ENCODE measurements around the gene HCN2. TPM values are rescaled to one million over a fixed set of nuclear protein-coding genes. Genes with fewer than 3 reads are reported as not detected.
"Not testable (repeated sequence)": the region's sequence is repeated elsewhere in the genome, so short reads cannot be mapped to it uniquely, and the experiment has no call there.

The HCN2 gene
- polyA plus RNA-seq, 1 experiment = 1.5 TPM

DNA sequence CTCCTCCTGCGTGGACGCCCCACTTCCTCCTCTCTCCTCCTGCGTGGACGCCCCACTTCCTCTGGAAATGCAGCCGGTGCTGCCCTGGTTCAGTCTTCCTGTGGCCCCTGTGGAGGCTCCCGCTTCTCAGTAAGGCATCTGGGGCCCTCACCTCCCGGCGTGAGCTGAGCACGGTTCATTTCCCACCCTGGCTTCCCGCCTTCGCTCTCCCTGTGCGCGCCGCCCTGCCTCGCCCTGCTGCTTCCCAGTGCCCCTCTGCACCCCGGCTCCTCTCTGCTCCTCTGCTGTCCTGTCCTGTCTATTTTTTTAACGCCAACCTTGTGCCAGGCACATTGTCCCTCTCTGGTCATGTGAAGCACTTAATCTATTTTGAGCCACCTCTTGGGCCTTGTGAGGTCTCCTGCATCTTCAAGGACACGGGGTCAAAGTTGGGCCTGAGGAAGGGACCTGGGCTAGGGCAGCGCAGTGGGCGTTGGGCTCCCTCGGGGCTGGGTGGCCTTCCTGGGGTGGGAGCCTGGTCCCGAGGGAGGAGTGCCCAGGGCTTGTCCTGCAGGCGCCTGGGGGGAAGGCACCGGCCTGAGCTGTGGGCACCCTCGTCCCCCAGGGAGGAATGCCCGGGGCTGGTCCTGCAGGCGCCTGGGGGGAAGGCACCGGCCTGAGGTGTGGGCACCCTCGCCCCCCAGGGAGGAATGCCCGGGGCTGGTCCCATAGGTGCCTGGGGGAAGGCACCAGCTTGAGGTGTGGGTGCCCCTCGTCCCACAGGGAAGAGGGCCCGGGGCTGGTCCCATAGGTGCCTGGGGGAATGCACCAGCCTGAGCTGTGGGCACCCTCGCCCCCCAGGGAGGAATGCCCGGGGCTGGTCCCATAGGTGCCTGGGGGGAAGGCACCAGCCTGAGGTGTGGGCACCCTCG is 13.0 kb downstream of the HCN2 start:
- TF ChIP-seq, protein P1, sequence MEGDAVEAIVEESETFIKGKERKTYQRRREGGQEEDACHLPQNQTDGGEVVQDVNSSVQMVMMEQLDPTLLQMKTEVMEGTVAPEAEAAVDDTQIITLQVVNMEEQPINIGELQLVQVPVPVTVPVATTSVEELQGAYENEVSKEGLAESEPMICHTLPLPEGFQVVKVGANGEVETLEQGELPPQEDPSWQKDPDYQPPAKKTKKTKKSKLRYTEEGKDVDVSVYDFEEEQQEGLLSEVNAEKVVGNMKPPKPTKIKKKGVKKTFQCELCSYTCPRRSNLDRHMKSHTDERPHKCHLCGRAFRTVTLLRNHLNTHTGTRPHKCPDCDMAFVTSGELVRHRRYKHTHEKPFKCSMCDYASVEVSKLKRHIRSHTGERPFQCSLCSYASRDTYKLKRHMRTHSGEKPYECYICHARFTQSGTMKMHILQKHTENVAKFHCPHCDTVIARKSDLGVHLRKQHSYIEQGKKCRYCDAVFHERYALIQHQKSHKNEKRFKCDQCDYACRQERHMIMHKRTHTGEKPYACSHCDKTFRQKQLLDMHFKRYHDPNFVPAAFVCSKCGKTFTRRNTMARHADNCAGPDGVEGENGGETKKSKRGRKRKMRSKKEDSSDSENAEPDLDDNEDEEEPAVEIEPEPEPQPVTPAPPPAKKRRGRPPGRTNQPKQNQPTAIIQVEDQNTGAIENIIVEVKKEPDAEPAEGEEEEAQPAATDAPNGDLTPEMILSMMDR (IDR thresholded peaks at IDR 0.05; ENCODE audit: insufficient read depth, low read depth, low read length) = no peak

DNA sequence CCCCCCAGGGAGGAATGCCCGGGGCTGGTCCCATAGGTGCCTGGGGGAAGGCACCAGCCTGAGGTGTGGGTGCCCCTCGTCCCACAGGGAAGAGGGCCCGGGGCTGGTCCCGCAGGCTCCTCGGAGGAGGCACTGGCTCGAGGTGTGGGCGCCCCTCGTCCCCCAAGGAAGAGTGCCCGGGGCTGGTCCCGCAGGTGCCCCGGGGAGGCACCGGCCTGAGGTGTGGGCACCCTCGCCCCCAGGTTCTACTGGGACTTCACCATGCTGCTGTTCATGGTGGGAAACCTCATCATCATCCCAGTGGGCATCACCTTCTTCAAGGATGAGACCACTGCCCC is 13.6 kb downstream of the HCN2 start:
- H3K36me3 ChIP-seq (ENCODE audit: control insufficient read depth, insufficient read depth, low read length); H3K27me3 ChIP-seq (ENCODE audit: control insufficient read depth, insufficient read depth, low read length); POLR2A ChIA-PET; CTCF ChIA-PET; H3K4me3 ChIP-seq (ENCODE audit: low read depth, low read length); DNase-seq (ENCODE audit: low read depth): not testable (repeated sequence)

More for the DNA sequence above, 13.0 kb downstream of the HCN2 start:
- ChIA-PET POLR2A (no interaction called here), CTCF (no interaction called here)
- Histone ChIP-seq H3K27me3 (ENCODE audit: control insufficient read depth, insufficient read depth, low read length) (no peaks in the 10 kb centered on the region), H3K36me3 (ENCODE audit: control insufficient read depth, insufficient read depth, low read length) (no peaks in the 10 kb centered on the region), H3K4me3 (ENCODE audit: low read depth, low read length) (no peak overlapping the region)
- no peak for DNase-seq (ENCODE audit: low read depth)

DNA sequence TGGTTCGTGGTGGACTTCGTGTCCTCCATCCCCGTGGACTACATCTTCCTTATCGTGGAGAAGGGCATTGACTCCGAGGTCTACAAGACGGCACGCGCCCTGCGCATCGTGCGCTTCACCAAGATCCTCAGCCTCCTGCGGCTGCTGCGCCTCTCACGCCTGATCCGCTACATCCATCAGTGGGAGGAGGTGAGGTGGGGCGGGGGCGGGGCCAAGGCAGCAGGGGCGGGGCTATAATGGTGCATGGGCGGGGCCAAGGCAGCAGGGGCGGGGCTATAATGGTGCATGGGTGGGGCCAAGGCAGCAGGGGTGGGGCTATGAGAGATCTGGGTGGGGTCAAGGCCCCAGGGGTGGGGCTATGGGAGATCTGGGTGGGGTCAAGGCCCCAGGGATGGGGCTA is 14.1 kb downstream of the HCN2 start:
- POLR2A ChIA-PET; DNase-seq (ENCODE audit: low read depth); H3K27me3 ChIP-seq (ENCODE audit: control insufficient read depth, insufficient read depth, low read length); H3K4me3 ChIP-seq (ENCODE audit: low read depth, low read length); H3K36me3 ChIP-seq (ENCODE audit: control insufficient read depth, insufficient read depth, low read length); CTCF ChIA-PET: not testable (repeated sequence)

- no peaks in the 10 kb centered on the region for H3K27me3 ChIP-seq (ENCODE audit: control insufficient read depth, insufficient read depth, low read length)
- H3K4me3 ChIP-seq (ENCODE audit: low read depth, low read length) = no peak overlapping the region
- no peak for DNase-seq (ENCODE audit: low read depth)
- H3K36me3 ChIP-seq (ENCODE audit: control insufficient read depth, insufficient read depth, low read length) = no peaks in the 10 kb centered on the region
- TF ChIP-seq, protein P1 (IDR thresholded peaks at IDR 0.05; ENCODE audit: insufficient read depth, low read depth, low read length) = no peak
- POLR2A ChIA-PET = no interaction called here
- CTCF ChIA-PET = no interaction called here
Observed at GRCh38 chr19:604355-604754, 14.7 kb downstream of the HCN2 start.

GRCh38 chr19:605061-605971 is 15.6 kb downstream of the HCN2 start:
- CTCF ChIA-PET = not testable (repeated sequence)

DNA sequence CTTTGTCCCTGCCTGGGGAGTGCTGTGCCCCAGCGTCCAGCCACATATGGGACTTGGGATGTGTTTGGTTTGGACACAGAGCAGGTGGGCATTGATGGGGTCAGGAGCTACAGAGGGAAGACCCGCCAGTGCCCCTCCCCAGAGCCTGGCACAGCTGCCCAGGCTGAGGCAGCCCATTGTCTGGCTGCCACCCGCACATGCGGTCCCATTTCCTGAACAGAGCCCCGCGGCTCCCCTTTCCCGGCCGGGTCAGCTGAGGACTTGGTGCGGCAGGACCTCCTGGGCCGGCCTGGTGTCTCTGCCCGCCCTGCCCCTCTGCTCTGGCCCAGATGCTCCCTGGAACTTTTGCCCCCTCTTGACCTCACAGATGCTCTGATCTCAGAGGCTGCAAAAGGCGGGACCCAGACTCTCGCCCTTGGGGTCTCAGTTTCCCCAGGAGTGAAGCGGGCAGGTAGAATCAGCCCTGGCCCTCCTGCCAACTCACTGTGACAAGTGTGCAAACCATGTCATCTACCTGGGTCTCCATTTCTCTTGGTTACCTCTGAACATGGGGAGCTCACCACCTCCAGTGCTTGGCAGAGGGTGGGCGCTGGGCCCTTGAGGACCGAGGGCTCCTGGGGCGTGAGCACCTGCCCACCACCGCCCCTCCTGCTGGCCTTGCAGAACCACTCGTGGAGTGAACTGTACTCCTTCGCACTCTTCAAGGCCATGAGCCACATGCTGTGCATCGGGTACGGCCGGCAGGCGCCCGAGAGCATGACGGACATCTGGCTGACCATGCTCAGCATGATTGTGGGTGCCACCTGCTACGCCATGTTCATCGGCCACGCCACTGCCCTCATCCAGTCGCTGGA is 17.8 kb downstream of the HCN2 start:
- CTCF ChIA-PET = no interaction called here

More at GRCh38 chr19:605061-605971, 15.6 kb downstream of the HCN2 start:
- H3K4me3 ChIP-seq (ENCODE audit: low read depth, low read length); H3K36me3 ChIP-seq (ENCODE audit: control insufficient read depth, insufficient read depth, low read length); H3K27me3 ChIP-seq (ENCODE audit: control insufficient read depth, insufficient read depth, low read length); POLR2A ChIA-PET; DNase-seq (ENCODE audit: low read depth): not testable (repeated sequence)

More for the DNA sequence above, 17.8 kb downstream of the HCN2 start:
- no peak overlapping the region for H3K4me3 ChIP-seq (ENCODE audit: low read depth, low read length)
- TF ChIP-seq, protein P1 (IDR thresholded peaks at IDR 0.05; ENCODE audit: insufficient read depth, low read depth, low read length) = no peak
- POLR2A ChIA-PET = no interaction called here
- no peak for DNase-seq (ENCODE audit: low read depth)
- no peaks in the 10 kb centered on the region for H3K36me3 ChIP-seq (ENCODE audit: control insufficient read depth, insufficient read depth, low read length)
- H3K27me3 ChIP-seq (ENCODE audit: control insufficient read depth, insufficient read depth, low read length) = no peaks in the 10 kb centered on the region

Data from BJ (cell line).